ENCODE data around the gene PRSS2.
"Not testable (repeated sequence)": the region's sequence is repeated elsewhere in the genome, so short reads cannot be mapped to it uniquely, and the experiment has no call there.

Gene PRSS2

DNA sequence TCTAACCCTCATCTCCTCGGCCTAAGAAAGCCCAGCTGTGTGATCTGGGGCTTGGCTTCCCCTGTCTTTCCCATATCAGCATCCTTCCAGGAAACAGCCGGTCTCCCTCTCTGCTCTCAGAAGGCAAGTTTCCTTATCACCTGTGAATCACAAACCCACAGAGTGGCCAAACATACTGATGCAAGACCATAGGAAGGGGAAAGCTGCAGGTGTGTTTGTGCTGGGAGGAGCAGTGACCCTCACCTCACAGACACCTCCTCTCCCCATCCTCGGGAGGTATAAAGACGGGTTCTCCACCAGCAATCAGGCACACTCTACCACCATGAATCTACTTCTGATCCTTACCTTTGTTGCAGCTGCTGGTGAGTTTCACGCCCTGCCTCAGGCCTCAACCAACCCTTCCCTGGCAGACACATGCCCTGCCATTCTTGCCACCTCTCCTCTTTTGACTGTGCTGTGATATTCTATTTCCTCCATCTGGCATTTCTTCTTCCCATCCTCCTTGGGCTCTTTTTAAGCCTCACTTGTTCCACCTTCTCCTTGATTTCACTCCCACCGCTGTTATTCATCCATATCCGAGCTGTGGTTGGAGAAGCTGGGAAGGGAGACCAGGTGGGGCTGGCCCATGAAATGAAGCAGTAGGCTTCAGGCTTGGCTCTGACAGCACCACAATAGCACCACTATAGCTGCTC is at the start of gene PRSS2:
TSS of gene PRSS2 (plus strand) at position 310 of the 692 bp plus-strand sequence. CDS start at position 323, 13 bp downstream.
- FAIRE-seq (no peak), DNase-seq (ENCODE audit: low spot score) (no peak)

DNA sequence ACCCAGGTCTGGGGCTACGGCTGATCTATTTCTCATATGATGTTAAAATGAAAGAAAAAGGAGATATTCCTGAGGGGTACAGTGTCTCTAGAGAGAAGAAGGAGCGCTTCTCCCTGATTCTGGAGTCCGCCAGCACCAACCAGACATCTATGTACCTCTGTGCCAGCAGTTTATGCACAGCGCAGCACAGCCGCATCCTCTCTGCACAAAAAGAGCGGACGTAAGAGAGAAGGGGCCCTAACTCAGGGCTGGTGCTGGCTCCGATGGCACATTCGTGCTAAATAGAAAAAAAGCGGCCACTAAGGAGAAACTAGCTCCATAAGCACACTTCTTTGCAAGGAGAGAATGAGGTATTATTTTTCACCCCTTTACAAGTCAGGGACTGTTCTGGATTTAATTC is 49.8 kb upstream of the PRSS2 start:
- DNase-seq (ENCODE audit: low spot score) = no peak
- FAIRE-seq = no peak

DNA sequence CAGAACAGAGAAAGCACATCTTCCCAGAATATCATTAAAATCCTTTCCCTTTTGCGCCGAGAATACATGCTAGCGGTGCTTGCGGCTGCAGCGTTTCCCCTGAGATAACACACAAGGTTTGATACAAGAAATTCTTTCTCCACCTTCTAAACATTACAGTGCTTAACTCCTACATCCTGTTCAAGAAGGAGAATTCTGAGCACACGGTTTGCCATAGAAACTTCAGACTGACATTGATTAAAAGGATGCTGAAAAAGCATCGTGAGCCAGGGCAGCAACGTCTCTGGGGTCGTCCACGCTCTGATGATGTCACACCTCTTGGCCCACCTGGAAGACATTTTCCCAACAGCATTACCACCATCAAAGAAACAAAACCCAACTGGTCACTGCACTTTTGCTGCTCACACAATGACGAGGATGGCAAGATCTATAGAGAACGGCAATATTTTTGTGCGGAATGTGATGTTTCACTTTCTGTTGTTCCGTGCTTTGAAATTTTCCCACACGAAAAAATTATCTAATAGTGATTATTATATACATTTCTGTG is 48.4 kb upstream of the PRSS2 start:
- DNase-seq (ENCODE audit: low spot score) = no peak
- no peak for FAIRE-seq

DNA sequence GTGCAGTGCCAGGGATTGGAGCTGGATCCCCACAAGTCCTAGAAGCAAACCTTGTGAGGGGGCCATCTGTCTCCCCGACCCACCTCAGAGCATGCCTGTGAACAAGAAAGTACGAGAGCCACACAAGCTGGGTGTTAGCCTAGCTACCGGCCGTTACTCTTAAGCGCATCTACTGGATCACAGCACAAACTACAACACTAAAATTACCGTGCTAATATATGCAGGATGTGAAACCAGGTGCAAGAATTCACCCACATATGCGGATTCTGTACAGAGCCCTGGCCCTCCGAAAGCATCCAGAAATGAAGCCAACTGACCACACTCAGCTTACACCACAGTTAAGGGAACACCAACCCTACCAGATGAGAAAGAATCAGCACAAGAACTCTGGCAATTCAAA is 37.5 kb upstream of the PRSS2 start:
- DNase-seq (ENCODE audit: low spot score) (no peak), FAIRE-seq (no peak)

DNA sequence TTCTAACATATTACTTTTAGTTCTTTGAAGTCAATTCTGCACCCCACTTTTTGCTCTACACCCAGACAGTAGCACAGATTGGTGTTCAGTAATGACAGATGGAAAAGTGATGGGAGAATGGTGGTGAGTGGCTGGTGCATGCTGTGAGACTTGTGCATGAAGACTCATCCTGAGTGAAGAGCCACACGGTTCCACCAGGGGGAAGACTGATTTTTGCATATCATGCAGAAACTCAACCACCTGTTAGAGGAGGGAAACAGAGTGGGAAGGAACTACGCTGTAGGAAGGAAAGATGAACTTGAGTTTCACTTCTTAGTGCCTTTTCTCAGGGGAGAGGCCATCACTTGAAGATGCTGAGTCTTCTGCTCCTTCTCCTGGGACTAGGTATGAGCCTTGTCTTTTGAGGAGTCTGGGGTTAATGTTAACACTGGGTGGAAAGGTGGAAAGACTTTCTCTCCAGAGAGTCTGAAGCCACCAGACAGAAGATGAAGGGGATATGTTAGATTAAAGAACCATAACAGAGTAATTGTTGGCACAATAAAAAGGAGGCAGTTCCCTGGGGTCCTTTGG is 30.8 kb upstream of the PRSS2 start:
- no peak for FAIRE-seq
- DNase-seq (ENCODE audit: low spot score) = no peak

DNA sequence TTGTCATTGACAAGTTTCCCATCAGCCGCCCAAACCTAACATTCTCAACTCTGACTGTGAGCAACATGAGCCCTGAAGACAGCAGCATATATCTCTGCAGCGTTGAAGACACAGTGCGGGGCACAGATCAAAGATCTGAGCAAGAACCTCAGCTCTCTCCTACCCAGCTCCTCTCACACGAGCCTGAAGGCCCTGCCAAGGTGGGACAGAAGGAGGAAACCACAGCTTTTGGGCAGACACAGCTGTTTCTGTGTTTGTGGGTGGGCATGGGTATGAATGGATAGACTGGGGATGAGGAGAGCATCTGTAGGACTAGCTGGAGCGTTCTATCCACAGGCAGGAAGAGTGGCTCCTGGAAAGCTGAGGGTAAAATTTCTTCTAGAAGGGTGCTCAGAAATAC is 30.0 kb upstream of the PRSS2 start:
- FAIRE-seq (no peak), DNase-seq (ENCODE audit: low spot score) (no peak)

DNA sequence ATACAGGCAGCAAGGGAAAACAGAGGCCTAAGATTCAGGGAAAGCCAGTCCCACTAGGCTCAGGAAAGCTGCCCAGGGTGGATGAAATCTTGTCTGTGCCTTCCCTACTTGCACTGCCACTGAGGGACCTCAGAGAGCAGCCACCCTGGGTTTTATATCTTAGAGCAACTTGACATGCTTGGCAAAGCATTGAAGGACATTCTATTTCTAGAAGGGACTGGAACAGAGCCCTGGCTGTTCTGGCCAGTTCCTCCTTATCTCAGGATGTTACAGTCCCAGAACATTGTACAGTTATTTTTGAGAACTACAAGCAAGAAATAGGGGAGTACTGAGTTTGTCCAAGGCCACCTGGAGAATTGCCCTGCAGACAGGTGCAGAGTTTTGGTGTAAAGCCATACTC is 28.8 kb upstream of the PRSS2 start:
- not testable (repeated sequence) for FAIRE-seq; DNase-seq (ENCODE audit: low spot score)

GRCh38 chr7:142745091-142745635 is 25.6 kb upstream of the PRSS2 start:
- no peak for DNase-seq (ENCODE audit: low spot score)
- FAIRE-seq = no peak

DNA sequence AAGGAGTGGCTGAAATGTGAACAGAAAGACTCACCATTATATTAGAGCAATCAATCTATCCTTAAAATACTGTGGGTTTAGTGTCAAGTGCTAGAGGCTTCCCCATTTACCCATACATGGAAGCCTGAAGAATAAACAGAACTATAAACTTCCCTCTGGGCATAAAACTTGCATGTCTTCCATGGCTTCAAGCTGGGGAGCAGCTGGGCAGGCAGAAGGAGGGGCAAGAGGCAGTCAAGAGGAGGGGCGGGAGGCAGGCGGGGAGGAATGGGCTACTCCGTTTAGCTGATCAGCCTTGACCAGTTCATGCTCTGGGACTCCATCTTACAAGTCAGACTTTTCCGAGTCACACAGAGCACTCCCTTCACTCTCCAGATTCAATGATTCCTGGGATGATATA is 25.0 kb upstream of the PRSS2 start:
- FAIRE-seq (no peak), DNase-seq (ENCODE audit: low spot score) (no peak)

DNA sequence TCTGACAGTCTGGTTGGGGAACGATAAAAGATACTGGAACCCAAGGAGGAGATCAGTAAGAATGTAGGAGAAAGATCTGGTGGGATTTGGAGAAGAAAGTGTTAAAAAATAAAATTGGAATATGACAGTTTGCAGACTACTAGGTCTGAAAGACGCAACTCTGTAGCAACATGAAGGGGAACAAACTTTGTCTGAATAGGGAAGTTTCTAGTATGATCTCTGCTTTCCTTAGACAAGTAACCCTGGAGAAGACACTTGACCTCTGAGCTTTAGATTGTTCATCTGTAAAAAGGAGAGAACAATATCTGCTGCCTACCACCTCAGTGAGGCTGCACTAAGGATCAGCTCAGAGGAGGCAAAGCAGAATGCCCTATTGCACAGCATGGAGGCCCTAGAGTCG is 24.5 kb upstream of the PRSS2 start:
- FAIRE-seq = no peak
- no peak for DNase-seq (ENCODE audit: low spot score)

DNA sequence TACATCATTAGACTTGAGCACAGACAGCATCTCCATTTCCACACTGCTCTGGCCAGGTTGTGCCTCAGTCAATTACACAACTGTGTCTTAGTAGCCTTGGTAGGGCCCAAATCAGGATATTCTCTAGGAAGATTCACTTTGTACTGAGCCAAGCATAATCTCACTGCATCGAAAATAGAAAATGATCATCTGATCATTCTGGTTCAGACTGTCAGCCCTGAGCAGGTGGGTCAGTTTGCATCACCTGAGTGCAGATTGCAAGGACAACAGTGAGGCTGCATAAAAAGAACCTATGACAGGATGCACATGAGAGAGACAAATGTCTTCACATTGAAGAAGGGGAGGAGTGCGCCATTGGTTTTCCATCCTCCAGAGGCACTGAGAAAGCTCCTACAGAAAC is 22.4 kb upstream of the PRSS2 start:
- DNase-seq (ENCODE audit: low spot score) = not testable (repeated sequence)

DNA sequence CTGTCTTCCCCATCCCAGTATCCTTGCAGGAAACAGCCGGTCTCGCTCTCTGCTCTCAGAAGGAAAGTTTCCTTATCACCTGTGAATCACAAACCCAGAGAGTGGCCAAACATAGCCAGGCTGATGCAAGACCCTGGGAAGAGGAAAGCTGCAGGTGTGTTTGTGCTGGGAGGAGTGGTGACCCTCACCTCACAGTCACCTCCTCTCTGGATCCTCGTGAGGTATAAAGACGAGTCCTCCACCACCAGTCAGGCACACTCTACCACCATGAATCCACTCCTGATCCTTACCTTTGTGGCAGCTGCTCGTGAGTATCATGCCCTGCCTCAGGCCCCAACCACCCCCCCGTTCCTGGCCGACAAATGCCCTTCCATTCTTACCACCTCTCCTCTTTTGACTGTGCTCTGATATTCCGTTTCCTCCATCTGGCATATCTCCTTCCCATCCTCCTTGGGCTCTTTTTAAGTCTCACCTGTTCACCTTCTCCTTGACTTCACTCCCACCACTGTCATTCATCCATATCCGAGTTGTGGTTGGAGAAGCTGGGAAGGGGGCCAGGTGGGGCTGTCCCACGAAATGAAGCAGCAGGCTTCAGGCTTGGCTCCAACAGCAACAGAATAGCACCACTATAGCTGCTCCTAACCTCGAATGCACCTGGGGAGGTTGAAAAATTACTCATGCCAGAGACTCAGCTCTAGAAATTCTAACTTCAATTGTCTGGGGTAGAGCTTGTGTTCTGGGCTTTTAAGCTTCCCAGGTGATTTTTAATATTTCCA is 21.4 kb upstream of the PRSS2 start, which contains the start of gene PRSS1:
TSS of gene PRSS1 (plus strand) at position 255 of the 776 bp plus-strand sequence. CDS start at position 268, 13 bp downstream.
- DNase-seq (ENCODE audit: low spot score) = no peak
- FAIRE-seq = no peak

More for the DNA sequence above, 22.4 kb upstream of the PRSS2 start:
- not testable (repeated sequence) for FAIRE-seq

GRCh38 chr7:142750321-142750938 is 20.3 kb upstream of the PRSS2 start:
- no peak for FAIRE-seq
- DNase-seq (ENCODE audit: low spot score) = no peak

DNA sequence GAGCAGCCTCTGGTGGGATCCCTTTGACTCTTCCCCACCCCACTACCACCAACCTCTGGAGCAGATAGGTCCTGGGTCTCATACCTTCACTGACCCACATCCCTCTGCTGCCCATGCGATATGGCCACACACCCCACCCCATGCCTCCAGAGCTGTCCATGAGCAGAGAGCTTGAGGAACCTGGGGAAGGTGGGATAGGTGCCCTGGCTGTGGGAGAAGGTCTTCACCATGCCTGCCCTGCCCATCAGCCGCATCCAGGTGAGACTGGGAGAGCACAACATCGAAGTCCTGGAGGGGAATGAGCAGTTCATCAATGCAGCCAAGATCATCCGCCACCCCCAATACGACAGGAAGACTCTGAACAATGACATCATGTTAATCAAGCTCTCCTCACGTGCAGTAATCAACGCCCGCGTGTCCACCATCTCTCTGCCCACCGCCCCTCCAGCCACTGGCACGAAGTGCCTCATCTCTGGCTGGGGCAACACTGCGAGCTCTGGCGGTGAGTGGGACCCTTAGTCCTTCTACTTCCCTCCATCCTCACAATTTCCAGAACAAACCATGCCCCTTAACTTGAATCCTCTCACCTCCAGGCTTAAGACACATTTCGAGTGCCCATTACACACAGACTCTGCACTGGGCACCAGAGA is 19.1 kb upstream of the PRSS2 start:
- DNase-seq (ENCODE audit: low spot score); FAIRE-seq: not testable (repeated sequence)

DNA sequence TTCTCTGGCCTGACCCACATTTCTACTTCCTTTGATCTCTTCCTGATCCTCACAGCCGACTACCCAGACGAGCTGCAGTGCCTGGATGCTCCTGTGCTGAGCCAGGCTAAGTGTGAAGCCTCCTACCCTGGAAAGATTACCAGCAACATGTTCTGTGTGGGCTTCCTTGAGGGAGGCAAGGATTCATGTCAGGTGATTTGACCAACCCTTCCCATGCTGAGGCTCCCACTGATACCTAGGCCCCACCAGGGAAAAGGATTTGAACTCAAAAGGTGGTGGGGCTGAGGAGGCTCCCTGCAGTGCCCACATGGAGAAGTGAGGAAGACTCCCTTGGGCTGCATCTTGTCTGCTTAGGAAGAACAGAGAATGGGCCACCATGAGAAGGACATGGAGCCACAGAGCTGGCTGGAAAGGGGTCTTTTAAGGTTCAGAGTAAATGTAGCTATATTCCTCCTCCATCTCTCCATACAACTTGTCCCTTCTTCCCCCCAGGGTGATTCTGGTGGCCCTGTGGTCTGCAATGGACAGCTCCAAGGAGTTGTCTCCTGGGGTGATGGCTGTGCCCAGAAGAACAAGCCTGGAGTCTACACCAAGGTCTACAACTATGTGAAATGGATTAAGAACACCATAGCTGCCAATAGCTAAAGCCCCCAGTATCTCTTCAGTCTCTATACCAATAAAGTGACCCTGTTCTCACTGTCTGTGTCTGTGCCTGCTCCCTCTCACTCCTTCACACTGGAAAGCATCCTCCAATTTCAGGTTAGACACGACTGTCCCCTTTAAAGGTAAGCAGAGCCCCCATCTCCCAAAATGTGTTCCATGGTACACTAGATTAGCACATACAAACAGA is 18.2 kb upstream of the PRSS2 start:
- FAIRE-seq (no peak), DNase-seq (ENCODE audit: low spot score) (no peak)

GRCh38 chr7:142753366-142753765 is 17.4 kb upstream of the PRSS2 start:
- FAIRE-seq (no peak), DNase-seq (ENCODE audit: low spot score) (no peak)

DNA sequence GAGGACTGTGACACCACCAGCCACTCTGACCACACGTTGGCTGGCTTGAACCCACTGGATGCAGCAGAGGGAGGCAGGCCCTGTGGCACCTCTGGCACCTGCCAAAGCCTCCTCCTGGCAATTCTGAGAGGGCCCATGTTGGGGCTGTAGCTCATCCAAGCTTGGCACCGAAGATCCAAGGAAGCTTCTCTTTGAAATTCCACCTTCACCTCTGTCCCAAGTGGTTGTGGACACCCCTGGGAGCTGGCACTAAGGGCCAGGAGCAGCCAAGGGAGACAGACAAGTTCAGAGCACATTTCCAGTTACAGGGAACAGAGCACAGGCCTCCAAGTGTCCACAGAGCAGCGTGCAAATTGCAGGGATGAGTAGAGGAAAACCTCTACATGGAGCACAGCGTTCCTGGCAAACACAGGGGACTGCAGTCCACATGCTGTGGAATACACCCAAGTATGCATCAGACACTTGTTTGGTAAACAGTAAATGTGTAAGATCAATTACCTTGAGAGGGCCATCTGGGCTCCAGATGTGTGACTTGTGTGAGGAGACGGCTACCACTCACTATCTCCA is 16.8 kb upstream of the PRSS2 start:
- DNase-seq (ENCODE audit: low spot score); FAIRE-seq: not testable (repeated sequence)

GRCh38 chr7:142754681-142755575 is 15.8 kb upstream of the PRSS2 start:
- FAIRE-seq = no peak
- no peak for DNase-seq (ENCODE audit: low spot score)
